Endothelial cell of umbilical vein (primary cell): ENCODE measurements around the gene TRANK1. TPM values are rescaled to one million over a fixed set of nuclear protein-coding genes. Genes with fewer than 3 reads are reported as not detected.

ENCODE experiments used
- BruUV-seq: library from RNA; stranded (reverse); fragments of 400-500 nt; replicated peaks from 2 replicates; lab custom pipeline; 2021; lab: Mats Ljungman, UMichigan
- CTCF ChIA-PET: fragments of 300-600, 350-600 bp; sonication (Branson Sonifier 250); formaldehyde crosslinking; loops from one replicate; lab custom pipeline; 2021; ENCODE audit warnings: antibody characterized with exemption, inconsistent platforms; lab: Charles Lee
- POLR2A ChIA-PET: fragments of 300-600, 350-600 bp; sonication (Branson Sonifier 250); formaldehyde crosslinking; loops from one replicate; lab custom pipeline; 2021; ENCODE audit warnings: antibody characterized with exemption, inconsistent platforms; lab: Charles Lee
- DNase-seq: peaks from one replicate; pipeline ENCODE4 v3.0.0-alpha.2; 2011; ENCODE audit warnings: low read depth, low spot score
- FAIRE-seq: peaks from 2 replicates; lab custom pipeline; 2011; peaks lifted over from hg19 to GRCh38; lab: Jason Lieb, UNC
- H2AFZ ChIP-seq: 2 replicates; pipeline ENCODE4 v1.6.0; 2012; ENCODE audit warnings: low read depth, low read length, control low read depth, inconsistent platforms
- H3K27ac ChIP-seq: 2 replicates; pipeline ENCODE4 v1.5.1; 2011; ENCODE audit warnings: low read depth, mild to moderate bottlenecking, control low read depth, low read length, moderate library complexity; ENCODE audit not compliant: insufficient read depth
- H3K27me3 ChIP-seq, 2 experiments: 2 replicates each; pipeline versions ENCODE4 v1.6.0 to v1.6.1; 2011; ENCODE audit warnings: low read length in 2 of 2, mixed read lengths in 1 of 2; ENCODE audit not compliant: control insufficient read depth in 2 of 2, insufficient read depth in 2 of 2
- H3K36me3 ChIP-seq, 2 experiments: 2 replicates in 1 of 2; 3 replicates in 1 of 2; pipeline ENCODE4 v1.5.1; 2011; ENCODE audit warnings: low read length in 2 of 2, mild to moderate bottlenecking in 1 of 2, moderate library complexity in 1 of 2; ENCODE audit not compliant: control insufficient read depth in 2 of 2, insufficient read depth in 2 of 2; ENCODE audit errors: extremely low read depth in 1 of 2
- H3K4me1 ChIP-seq: 3 replicates; pipeline ENCODE4 v1.5.1; 2011; ENCODE audit warnings: mild to moderate bottlenecking, low read length; ENCODE audit not compliant: control insufficient read depth, insufficient read depth; ENCODE audit errors: extremely low read depth
- H3K4me2 ChIP-seq: 2 replicates; pipeline ENCODE4 v1.6.1; 2011; ENCODE audit warnings: low read length, control low read depth, mixed read lengths; ENCODE audit not compliant: insufficient read depth
- H3K4me3 ChIP-seq, 3 experiments: fragments of 200-600 bp in 1 of 3; sonication (generic), shearing (Covaris generic) in 1 of 3; replicated peaks in 1 of 3; 2 replicates each; pipeline ENCODE4 v1.5.1; 2011 to 2016; ENCODE audit warnings: control low read depth in 3 of 3, low read length in 3 of 3, mild to moderate bottlenecking in 2 of 3, inconsistent platforms in 1 of 3, low read depth in 1 of 3, moderate library complexity in 1 of 3; ENCODE audit not compliant: insufficient read depth in 1 of 3
- H3K79me2 ChIP-seq: 2 replicates; pipeline ENCODE4 v1.6.0; 2012; ENCODE audit warnings: low read length, inconsistent platforms; ENCODE audit not compliant: control insufficient read depth, insufficient read depth
- H3K9ac ChIP-seq: replicated peaks from 2 replicates; pipeline ENCODE3; 2011; ENCODE audit warnings: low read length, control low read depth; ENCODE audit not compliant: insufficient read depth; ENCODE audit errors: extremely low read depth
- H3K9me1 ChIP-seq: replicated peaks from 3 replicates; pipeline ENCODE4 v1.6.0; 2011; ENCODE audit warnings: mild to moderate bottlenecking, low read length; ENCODE audit not compliant: control insufficient read depth, insufficient read depth; ENCODE audit errors: extremely low read depth
- H3K9me3 ChIP-seq: replicated peaks from 2 replicates; pipeline ENCODE4 v1.5.1; 2012; ENCODE audit warnings: low read length, inconsistent platforms; ENCODE audit not compliant: control insufficient read depth, insufficient read depth
- H4K20me1 ChIP-seq: replicated peaks from 2 replicates; pipeline ENCODE3; 2011; ENCODE audit warnings: mild to moderate bottlenecking, low read length; ENCODE audit not compliant: control insufficient read depth, insufficient read depth; ENCODE audit errors: extremely low read depth
- CTCF ChIP-seq, 2 donors: IDR thresholded peaks; 1 replicate in 1 of 2; 2 replicates in 1 of 2; pipeline ENCODE4 v1.5.1; 2011; ENCODE audit warnings: low read length in 2 of 2, mild to moderate bottlenecking in 2 of 2, moderate library complexity in 2 of 2, control low read depth in 1 of 2, inconsistent platforms in 1 of 2, low read depth in 1 of 2; ENCODE audit not compliant: insufficient read depth in 1 of 2; ENCODE audit errors: extremely low read depth in 1 of 2
- EZH2 ChIP-seq: IDR thresholded peaks from 2 replicates; pipeline ENCODE4 v1.6.1; 2012; ENCODE audit warnings: borderline replicate concordance, low read depth, mild to moderate bottlenecking, moderate library complexity, low read length, inconsistent platforms; ENCODE audit not compliant: severe bottlenecking
- FOS ChIP-seq: IDR thresholded peaks from 2 replicates; pipeline ENCODE4 v1.6.1; 2011; ENCODE audit warnings: mild to moderate bottlenecking, low read length, moderate library complexity, borderline replicate concordance; ENCODE audit not compliant: insufficient read depth
- JUN ChIP-seq: IDR thresholded peaks from 2 replicates; pipeline ENCODE4 v1.6.1; 2011; ENCODE audit warnings: borderline replicate concordance, low read depth; ENCODE audit not compliant: insufficient read length, insufficient read depth
- POLR2A ChIP-seq: IDR thresholded peaks from 2 replicates; pipeline ENCODE4 v1.6.1; 2012; ENCODE audit warnings: low read depth, mild to moderate bottlenecking, control low read depth, low read length
- POLR2AphosphoS5 ChIP-seq: IDR thresholded peaks from 2 replicates; pipeline ENCODE4 v1.6.1; 2012; ENCODE audit warnings: low read depth, mild to moderate bottlenecking, control low read depth, low read length, moderate library complexity; ENCODE audit not compliant: insufficient read depth
- dilution Hi-C: fragments of 300-500 bp; cut with MboI; formaldehyde crosslinking; loops from one replicate; pipeline ENCODE4 v1.15.0; 2019; ENCODE audit warnings: low sequenced_read_pairs; ENCODE audit not compliant: extremely low pct_ligation_motif_present
- intact Hi-C: fragments of 100-400 bp; cut with micrococcal nuclease; formaldehyde crosslinking; loops from one replicate; pipeline ENCODE4 v1.10.0; 2022
- polyA plus RNA-seq, 4 experiments: library from polyadenylated mRNA; depleted of rRNA in 3 of 4; stranded (reverse) in 3 of 4; unstranded in 1 of 4; fragments of >200 nt; gene quantifications; 2 replicates each; pipeline versions ENCODE4 v1.2.1 to v1.2.3, GENCODE V29; 2011 to 2012; ENCODE audit warnings: missing spikeins in 1 of 4
- total RNA-seq: library from RNA; stranded (reverse); gene quantifications from 2 replicates; pipeline ENCODE4 v1.2.3, GENCODE V29; 2021
- TF ChIP-seq, protein P1 (sequence below): IDR thresholded peaks from 2 replicates; pipeline ENCODE4 v1.6.1; 2011; ENCODE audit not compliant: insufficient read depth, insufficient read length

Gene TRANK1
- total and polyA plus RNA-seq, 2 donors (not counting 3 experiments of a cell fraction or from before 2014, with no cell fraction given) = 4.6 to 14.4 TPM

- no peak overlapping the region for H3K4me3 ChIP-seq
- dilution Hi-C loops (no loop called here), intact Hi-C loops (no loop called here)
- TF ChIP-seq FOS (no peak), POLR2AphosphoS5 (no peak), POLR2A (no peak), CTCF (IDR thresholded peaks at IDR 0.05; ENCODE audit: extremely low read depth in 1 of 2, insufficient read depth in 1 of 2, low read depth in 1 of 2, low read length in 2 of 2) (no peak), JUN (no peak), EZH2 (no peak)
- TF ChIP-seq, protein P1, sequence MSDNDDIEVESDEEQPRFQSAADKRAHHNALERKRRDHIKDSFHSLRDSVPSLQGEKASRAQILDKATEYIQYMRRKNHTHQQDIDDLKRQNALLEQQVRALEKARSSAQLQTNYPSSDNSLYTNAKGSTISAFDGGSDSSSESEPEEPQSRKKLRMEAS = no peak
- no peak for FAIRE-seq
- no peaks in the 10 kb centered on the region for H3K9me3 ChIP-seq
- no peak overlapping the region for H3K9ac ChIP-seq
- no peaks in the 10 kb centered on the region for H3K27me3 ChIP-seq
- H3K27ac ChIP-seq = no peak overlapping the region
- peaks cover 0 to 2% of the 10 kb centered on the region in 2 experiments for H3K36me3 ChIP-seq
- no peaks in the 10 kb centered on the region for H4K20me1 ChIP-seq
- POLR2A ChIA-PET = no interaction called here
- no peak overlapping the region for H3K4me2 ChIP-seq
- CTCF ChIA-PET = no interaction called here
- peaks cover 9% of the 10 kb centered on the region for H3K4me1 ChIP-seq
- no peak overlapping the region for H2AFZ ChIP-seq
- H3K79me2 ChIP-seq = no peaks in the 10 kb centered on the region
- no peaks in the 10 kb centered on the region for H3K9me1 ChIP-seq
- DNase-seq = no peak
- no TSS peak for BruUV-seq
Observed at GRCh38 chr3:36890261-36890660, 54.6 kb downstream of the TRANK1 start.
